OCI-LY1 (cell line): ENCODE data around the gene LRRC66.

Source experiments
- H2AFZ ChIP-seq: fragments of 200-600 bp; sonication (generic), shearing (Covaris generic); 2 replicates; pipeline ENCODE4 v1.6.0; 2014; ENCODE audit warnings: antibody characterized with exemption, mild to moderate bottlenecking, low read length
- H3F3A ChIP-seq: fragments of 200-600 bp; sonication (generic), shearing (Covaris generic); 2 replicates; pipeline ENCODE4 v1.6.0; 2014; ENCODE audit warnings: mild to moderate bottlenecking, antibody characterized with exemption, low read length, moderate library complexity; ENCODE audit not compliant: insufficient read depth
- H3K27ac ChIP-seq: fragments of 200-600 bp; sonication (generic); 2 replicates; pipeline ENCODE4 v1.5.1; 2014; ENCODE audit warnings: low read length, mixed run types, mild to moderate bottlenecking, low read depth; ENCODE audit not compliant: poor library complexity, severe bottlenecking
- H3K27me3 ChIP-seq: fragments of 200-600 bp; sonication (generic); 2 replicates; pipeline ENCODE4 v1.6.0; 2014; ENCODE audit warnings: antibody characterized with exemption, mild to moderate bottlenecking, low read length, moderate library complexity; ENCODE audit not compliant: insufficient read depth
- H3K36me3 ChIP-seq: fragments of 200-600 bp; sonication (generic); 2 replicates; pipeline ENCODE4 v1.6.1; 2014; ENCODE audit warnings: mild to moderate bottlenecking, antibody characterized with exemption, low read length, moderate library complexity, mixed read lengths; ENCODE audit not compliant: insufficient read depth
- H3K4me1 ChIP-seq: fragments of 200-600 bp; sonication (generic); 2 replicates; pipeline ENCODE4 v1.5.1; 2014; ENCODE audit warnings: mild to moderate bottlenecking, low read length, moderate library complexity; ENCODE audit not compliant: insufficient read depth, severe bottlenecking
- H3K4me2 ChIP-seq: fragments of 200-600 bp; sonication (generic), shearing (Covaris generic); 2 replicates; pipeline ENCODE4 v1.6.1; 2014; ENCODE audit warnings: low read length
- H3K4me3 ChIP-seq: fragments of 200-600 bp; sonication (generic); 2 replicates; pipeline ENCODE4 v1.5.1; 2014; ENCODE audit warnings: low read length, low read depth, mild to moderate bottlenecking, mixed read lengths; ENCODE audit not compliant: poor library complexity, severe bottlenecking
- H3K79me2 ChIP-seq: fragments of 200-600 bp; shearing (Covaris generic); 2 replicates; pipeline ENCODE4 v1.6.1; 2016; ENCODE audit warnings: mixed run types, low read length, mixed read lengths; ENCODE audit not compliant: insufficient read depth
- H3K9ac ChIP-seq: fragments of 200-600 bp; sonication (generic), shearing (Covaris generic); 2 replicates; pipeline ENCODE4 v1.6.1; 2014; ENCODE audit warnings: mild to moderate bottlenecking, low read length, mixed read lengths
- H3K9me2 ChIP-seq: fragments of 200-600 bp; sonication (generic), shearing (Covaris generic); 2 replicates; pipeline ENCODE4 v1.6.1; 2014; ENCODE audit warnings: low read depth, mild to moderate bottlenecking, low read length, mixed read lengths
- H3K9me3 ChIP-seq: fragments of 200-600 bp; shearing (Covaris generic); 2 replicates; pipeline ENCODE4 v1.6.1; 2014; ENCODE audit warnings: low read length, mixed read lengths
- H4K20me1 ChIP-seq: fragments of 200-600 bp; sonication (generic), shearing (Covaris generic); 2 replicates; pipeline ENCODE4 v1.6.0; 2016; ENCODE audit warnings: mild to moderate bottlenecking, low read length; ENCODE audit not compliant: insufficient read depth
- EZH2 ChIP-seq: fragments of 200-600 bp; sonication (generic), shearing (Covaris generic); IDR thresholded peaks from 2 replicates; pipeline ENCODE4 v1.8.0; 2017; ENCODE audit warnings: borderline replicate concordance, mixed run types, mild to moderate bottlenecking, antibody characterized with exemption, low read length, moderate library complexity, mixed read lengths
- TF ChIP-seq, protein P1 (sequence below): fragments of 200-600 bp; sonication (generic), shearing (Covaris generic); IDR thresholded peaks from 2 replicates; pipeline ENCODE4 v1.5.1; 2017; ENCODE audit warnings: mild to moderate bottlenecking, antibody characterized with exemption, low read length, moderate library complexity, mixed read lengths

Gene LRRC66

DNA sequence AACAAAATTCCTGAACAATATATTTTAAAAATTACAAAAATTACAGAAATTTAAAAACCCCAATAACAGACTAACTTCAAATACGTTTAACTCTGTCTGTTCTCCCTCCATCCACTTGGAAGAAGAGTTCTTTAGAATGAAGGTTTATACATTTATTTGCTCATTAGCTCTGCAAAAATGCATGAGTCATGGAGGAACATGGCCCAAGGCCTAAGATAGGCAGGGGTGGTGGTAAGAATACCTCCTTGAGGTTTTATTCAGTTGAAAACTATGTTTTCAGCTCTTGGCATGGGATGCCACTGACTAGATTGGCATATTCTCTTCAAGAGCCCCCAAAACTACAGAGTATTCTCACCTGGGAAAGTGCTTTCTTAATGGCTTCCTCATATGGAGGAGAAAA, 8.8 kb upstream of the LRRC66 start:
- no peaks in the 10 kb centered on the region for H3K27me3 ChIP-seq
- no peaks in the 10 kb centered on the region for H3F3A ChIP-seq
- no peak for TF ChIP-seq EZH2
- TF ChIP-seq, protein P1, sequence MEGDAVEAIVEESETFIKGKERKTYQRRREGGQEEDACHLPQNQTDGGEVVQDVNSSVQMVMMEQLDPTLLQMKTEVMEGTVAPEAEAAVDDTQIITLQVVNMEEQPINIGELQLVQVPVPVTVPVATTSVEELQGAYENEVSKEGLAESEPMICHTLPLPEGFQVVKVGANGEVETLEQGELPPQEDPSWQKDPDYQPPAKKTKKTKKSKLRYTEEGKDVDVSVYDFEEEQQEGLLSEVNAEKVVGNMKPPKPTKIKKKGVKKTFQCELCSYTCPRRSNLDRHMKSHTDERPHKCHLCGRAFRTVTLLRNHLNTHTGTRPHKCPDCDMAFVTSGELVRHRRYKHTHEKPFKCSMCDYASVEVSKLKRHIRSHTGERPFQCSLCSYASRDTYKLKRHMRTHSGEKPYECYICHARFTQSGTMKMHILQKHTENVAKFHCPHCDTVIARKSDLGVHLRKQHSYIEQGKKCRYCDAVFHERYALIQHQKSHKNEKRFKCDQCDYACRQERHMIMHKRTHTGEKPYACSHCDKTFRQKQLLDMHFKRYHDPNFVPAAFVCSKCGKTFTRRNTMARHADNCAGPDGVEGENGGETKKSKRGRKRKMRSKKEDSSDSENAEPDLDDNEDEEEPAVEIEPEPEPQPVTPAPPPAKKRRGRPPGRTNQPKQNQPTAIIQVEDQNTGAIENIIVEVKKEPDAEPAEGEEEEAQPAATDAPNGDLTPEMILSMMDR = no peak
- H3K4me1 ChIP-seq = no peaks in the 10 kb centered on the region
- no peak overlapping the region for H3K9ac ChIP-seq
- no peaks in the 10 kb centered on the region for H3K9me2 ChIP-seq
- no peak overlapping the region for H2AFZ ChIP-seq
- H3K9me3 ChIP-seq = no peaks in the 10 kb centered on the region
- no peak overlapping the region for H3K4me3 ChIP-seq
- no peak overlapping the region for H3K27ac ChIP-seq
- no peaks in the 10 kb centered on the region for H4K20me1 ChIP-seq
- no peaks in the 10 kb centered on the region for H3K79me2 ChIP-seq
- H3K4me2 ChIP-seq = no peak overlapping the region
- H3K36me3 ChIP-seq = peaks cover 7% of the 10 kb centered on the region

DNA sequence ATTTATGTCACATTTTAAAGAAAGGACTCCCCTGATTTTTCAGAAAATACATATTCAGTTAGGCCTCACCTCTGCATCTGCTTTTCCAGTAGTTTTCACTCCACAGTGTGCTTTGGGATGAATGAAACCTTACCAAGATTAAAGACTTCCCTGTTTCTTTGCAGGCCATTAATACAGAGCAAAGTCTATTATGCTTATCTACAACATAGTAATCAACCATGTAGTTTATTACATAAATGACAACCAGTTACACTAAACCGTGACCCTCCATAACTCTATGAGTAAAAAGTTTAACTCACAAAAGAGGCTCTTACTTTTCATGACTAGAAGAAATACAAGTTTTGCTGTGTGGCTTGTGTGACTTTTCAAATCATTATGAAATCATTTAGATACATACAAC, 2.3 kb downstream of the LRRC66 start:
- no peak overlapping the region for H3K4me3 ChIP-seq
- no peak for TF ChIP-seq EZH2
- TF ChIP-seq, protein P1 = no peak
- H3K4me2 ChIP-seq = no peak overlapping the region
- no peaks in the 10 kb centered on the region for H3K79me2 ChIP-seq
- H3F3A ChIP-seq = no peaks in the 10 kb centered on the region
- H3K9me2 ChIP-seq = no peaks in the 10 kb centered on the region
- no peaks in the 10 kb centered on the region for H3K4me1 ChIP-seq
- no peaks in the 10 kb centered on the region for H4K20me1 ChIP-seq
- no peaks in the 10 kb centered on the region for H3K27me3 ChIP-seq
- H3K27ac ChIP-seq = no peak overlapping the region
- no peak overlapping the region for H3K9ac ChIP-seq
- H2AFZ ChIP-seq = no peak overlapping the region
- no peaks in the 10 kb centered on the region for H3K9me3 ChIP-seq
- peaks cover 8% of the 10 kb centered on the region; the same call in 1 of the 2 replicates for H3K36me3 ChIP-seq

DNA sequence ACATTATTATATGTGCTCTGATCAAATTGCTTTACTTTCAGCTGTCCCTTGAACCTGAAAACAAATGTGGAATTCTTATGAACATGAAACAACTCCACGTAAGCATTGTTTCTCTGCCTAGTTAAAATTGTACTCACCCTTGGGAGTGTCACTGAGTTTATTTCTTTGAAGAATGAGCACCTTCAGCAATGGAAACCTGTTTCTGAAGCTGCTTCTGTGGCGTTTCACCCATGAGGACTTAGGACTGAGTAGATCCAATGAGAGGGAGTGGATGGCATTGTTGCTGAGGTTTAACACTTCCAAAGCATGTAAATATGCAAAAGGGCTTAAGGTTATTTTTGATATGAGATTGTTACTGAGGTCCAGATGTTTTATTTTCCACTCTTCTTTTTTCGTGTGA, 3.2 kb downstream of the LRRC66 start:
- H3K4me2 ChIP-seq = no peak overlapping the region
- no peak overlapping the region for H3K4me3 ChIP-seq
- no peaks in the 10 kb centered on the region for H3K27me3 ChIP-seq
- H2AFZ ChIP-seq = no peak overlapping the region
- no peaks in the 10 kb centered on the region for H3K79me2 ChIP-seq
- no peaks in the 10 kb centered on the region for H4K20me1 ChIP-seq
- H3K4me1 ChIP-seq = no peaks in the 10 kb centered on the region
- no peaks in the 10 kb centered on the region for H3K36me3 ChIP-seq
- no peaks in the 10 kb centered on the region for H3K9me2 ChIP-seq
- H3F3A ChIP-seq = no peaks in the 10 kb centered on the region
- no peaks in the 10 kb centered on the region for H3K9me3 ChIP-seq
- H3K9ac ChIP-seq = no peak overlapping the region
- TF ChIP-seq, protein P1 = no peak
- no peak for TF ChIP-seq EZH2
- no peak overlapping the region for H3K27ac ChIP-seq
